H9 (cell line): ENCODE data around the gene ZNF534. TPM values are rescaled to one million over a fixed set of nuclear protein-coding genes. Genes with fewer than 3 reads are reported as not detected.

ENCODE experiments used
- DNase-seq: peaks from one replicate; pipeline ENCODE4 v3.0.0-alpha.2; 2017
- H2AFZ ChIP-seq: one replicate; pipeline ENCODE4 v1.6.1; 2013; ENCODE audit warnings: mild to moderate bottlenecking, low read length, control low read depth, moderate library complexity
- H2AK5ac ChIP-seq: 2 replicates; pipeline ENCODE4 v1.6.1; 2013; ENCODE audit warnings: low read length, control low read depth, mixed read lengths; ENCODE audit not compliant: insufficient read length
- H2BK120ac ChIP-seq: one replicate; pipeline ENCODE4 v1.6.1; 2013; ENCODE audit warnings: low read depth, mild to moderate bottlenecking, low read length, control low read depth, inconsistent platforms; ENCODE audit not compliant: poor library complexity, severe bottlenecking
- H2BK12ac ChIP-seq: 2 replicates; pipeline ENCODE4 v1.6.1; 2013; ENCODE audit warnings: low read length, control low read depth, mixed read lengths, low read depth; ENCODE audit not compliant: insufficient read length
- H2BK15ac ChIP-seq: 2 replicates; pipeline ENCODE4 v1.6.1; 2013; ENCODE audit warnings: low read depth, low read length, control low read depth
- H2BK20ac ChIP-seq: one replicate; pipeline ENCODE4 v1.6.1; 2013; ENCODE audit warnings: low read depth, mild to moderate bottlenecking, low read length, control low read depth, inconsistent platforms; ENCODE audit not compliant: poor library complexity, severe bottlenecking
- H2BK5ac ChIP-seq: 2 replicates; pipeline ENCODE4 v1.6.1; 2013; ENCODE audit warnings: low read length, control low read depth, mixed read lengths; ENCODE audit not compliant: insufficient read length
- H3K14ac ChIP-seq: 2 replicates; pipeline ENCODE4 v1.6.1; 2013; ENCODE audit warnings: low read length, control low read depth; ENCODE audit not compliant: insufficient read depth
- H3K18ac ChIP-seq: 2 replicates; pipeline ENCODE4 v1.6.1; 2013; ENCODE audit warnings: low read depth, mild to moderate bottlenecking, mixed read lengths, low read length, control low read depth; ENCODE audit not compliant: insufficient read length
- H3K23ac ChIP-seq: 2 replicates; pipeline ENCODE4 v1.6.1; 2013; ENCODE audit warnings: low read length, control low read depth, mixed read lengths, low read depth; ENCODE audit not compliant: insufficient read length
- H3K23me2 ChIP-seq: 2 replicates; pipeline ENCODE4 v1.6.1; 2013; ENCODE audit warnings: low read depth, mild to moderate bottlenecking, mixed read lengths, low read length, control low read depth; ENCODE audit not compliant: insufficient read length, poor library complexity, severe bottlenecking
- H3K27ac ChIP-seq: 2 replicates; pipeline ENCODE4 v1.5.1; 2013; ENCODE audit warnings: low read length, control low read depth, mixed read lengths, low read depth; ENCODE audit not compliant: insufficient read length
- H3K27me3 ChIP-seq: 2 replicates; pipeline ENCODE4 v1.6.1; 2013; ENCODE audit warnings: low read length, control low read depth, inconsistent platforms; ENCODE audit not compliant: insufficient read depth
- H3K4ac ChIP-seq: 2 replicates; pipeline ENCODE4 v1.6.1; 2013; ENCODE audit warnings: low read depth, mild to moderate bottlenecking, control low read depth, inconsistent platforms, low read length, moderate library complexity
- H3K4me1 ChIP-seq: 2 replicates; pipeline ENCODE4 v1.6.1; 2013; ENCODE audit warnings: low read length, control low read depth, inconsistent platforms; ENCODE audit not compliant: insufficient read depth
- H3K4me2 ChIP-seq: 2 replicates; pipeline ENCODE4 v1.6.1; 2013; ENCODE audit warnings: low read length, control low read depth, mixed read lengths; ENCODE audit not compliant: insufficient read length, insufficient read depth
- H3K56ac ChIP-seq: 2 replicates; pipeline ENCODE4 v1.6.1; 2013; ENCODE audit warnings: low read depth, mild to moderate bottlenecking, mixed read lengths, low read length, control low read depth; ENCODE audit not compliant: insufficient read length
- H3K79me1 ChIP-seq: 2 replicates; pipeline ENCODE4 v1.6.1; 2013; ENCODE audit warnings: low read depth, mild to moderate bottlenecking, moderate library complexity, low read length, control low read depth, inconsistent platforms; ENCODE audit not compliant: insufficient read depth, poor library complexity, severe bottlenecking
- H3K79me2 ChIP-seq: 2 replicates; pipeline ENCODE4 v1.6.1; 2013; ENCODE audit warnings: low read length, control low read depth, inconsistent platforms; ENCODE audit not compliant: insufficient read depth
- H3K9ac ChIP-seq: 2 replicates; pipeline ENCODE4 v1.6.1; 2013; ENCODE audit warnings: low read length, control low read depth, mixed read lengths; ENCODE audit not compliant: insufficient read length; ENCODE audit errors: extremely low read depth
- H3K9me3 ChIP-seq: one replicate; pipeline ENCODE4 v1.6.1; 2013; ENCODE audit warnings: low read depth, low read length, inconsistent platforms; ENCODE audit not compliant: control insufficient read depth
- H3T11ph ChIP-seq: one replicate; pipeline ENCODE4 v1.6.1; 2013; ENCODE audit warnings: mild to moderate bottlenecking, low read length, control low read depth, inconsistent platforms
- H4K20me1 ChIP-seq: one replicate; pipeline ENCODE4 v1.6.1; 2013; ENCODE audit not compliant: control insufficient read depth, insufficient read length, insufficient read depth
- H4K5ac ChIP-seq: 2 replicates; pipeline ENCODE4 v1.6.1; 2013; ENCODE audit warnings: low read depth, mild to moderate bottlenecking, mixed read lengths, low read length, control low read depth; ENCODE audit not compliant: insufficient read length
- H4K8ac ChIP-seq: replicated peaks from 2 replicates; pipeline ENCODE4 v1.6.1; 2013; ENCODE audit warnings: low read length, control low read depth, mixed read lengths, low read depth; ENCODE audit not compliant: insufficient read length
- H4K91ac ChIP-seq: 2 replicates; pipeline ENCODE4 v1.6.1; 2013; ENCODE audit warnings: low read depth, mild to moderate bottlenecking, moderate library complexity, mixed read lengths, low read length, control low read depth; ENCODE audit not compliant: insufficient read length
- H3K27ac Mint-ChIP-seq, 3 experiments: 2 replicates in 2 of 3; 3 replicates in 1 of 3; pipeline ENCODE4 v1.8.0; 2020 to 2021; ENCODE audit warnings: mixed read lengths in 3 of 3, mild to moderate bottlenecking in 1 of 3, moderate library complexity in 1 of 3
- H3K27me3 Mint-ChIP-seq: 2 replicates; pipeline ENCODE4 v1.8.0; 2021; ENCODE audit warnings: low read depth, mild to moderate bottlenecking, moderate library complexity, mixed read lengths
- H3K36me3 Mint-ChIP-seq, 3 experiments: 2 replicates in 2 of 3; 3 replicates in 1 of 3; pipeline ENCODE4 v1.8.0; 2020 to 2021; ENCODE audit warnings: low read depth in 3 of 3, mixed read lengths in 3 of 3; ENCODE audit not compliant: insufficient read depth in 1 of 3
- H3K4me1 Mint-ChIP-seq, 2 experiments: 2 replicates each; pipeline ENCODE4 v1.8.0; 2020; ENCODE audit warnings: mixed read lengths in 2 of 2
- H3K4me3 Mint-ChIP-seq, 2 experiments: 2 replicates in 1 of 2; 3 replicates in 1 of 2; pipeline ENCODE4 v1.8.0; 2020 to 2021; ENCODE audit warnings: mild to moderate bottlenecking in 2 of 2, mixed read lengths in 2 of 2, moderate library complexity in 1 of 2
- H3K9me3 Mint-ChIP-seq, 2 experiments: 2 replicates in 1 of 2; 3 replicates in 1 of 2; pipeline ENCODE4 v1.8.0; 2020; ENCODE audit warnings: mild to moderate bottlenecking in 2 of 2, mixed read lengths in 2 of 2, moderate library complexity in 1 of 2
- CTCF ChIP-seq: fragments of 200-600 bp; sonication (generic); conservative IDR thresholded peaks from 3 replicates; pipeline ENCODE4 v1.8.0; 2021; ENCODE audit warnings: antibody characterized with exemption, mild to moderate bottlenecking
- WGBS: extraction: QIAGEN DNeasy Blood & Tissue Kit; methylation state at CpG from one replicate; pipeline ENCODE4 v1.1.7; 2013; ENCODE audit warnings: missing lambda C conversion rate, low lambda C conversion rate, mixed read lengths; ENCODE audit not compliant: insufficient read length; ENCODE audit errors: extremely low coverage; 5-methylcytosine and 5-hydroxymethylcytosine counted together
- total RNA-seq: library from RNA; stranded (reverse); gene quantifications from 2 replicates; pipeline ENCODE4 v1.2.1, GENCODE V29; 2021

Gene ZNF534
- total RNA-seq, 1 experiment from 2014 or later: not detected

- no peak for TF ChIP-seq CTCF
- Histone ChIP-seq H3K79me1 (no peaks in the 10 kb centered on the region), H2BK12ac (no peak overlapping the region), H3K4ac (no peak overlapping the region), H2BK5ac (no peak overlapping the region), H3K27me3 (no peaks in the 10 kb centered on the region), H3K56ac (no peak overlapping the region), H3K23me2 (no peaks in the 10 kb centered on the region), H2BK20ac (no peak overlapping the region), H4K20me1 (no peaks in the 10 kb centered on the region), H3K27ac (no peak overlapping the region), H2AK5ac (no peak overlapping the region), H4K8ac (no peak overlapping the region), H3K4me1 (no peaks in the 10 kb centered on the region), H4K91ac (no peak overlapping the region), H3K4me2 (no peak overlapping the region), H3K9ac (no peak overlapping the region), H3K9me3 (peaks cover 34% of the 10 kb centered on the region), H2BK15ac (no peak overlapping the region), H3K23ac (no peak overlapping the region), H4K5ac (no peak overlapping the region), H3K18ac (no peak overlapping the region), H3K14ac (no peak overlapping the region), H2BK120ac (no peak overlapping the region), H2AFZ (no peak overlapping the region), H3T11ph (no peak overlapping the region), H3K79me2 (no peaks in the 10 kb centered on the region)
- H3K4me3 Mint-ChIP-seq: no peak overlapping the region
- no CpG with 5 or more reads among the region's 2 CpGs for WGBS
- H3K27me3 Mint-ChIP-seq: no peaks in the 10 kb centered on the region; the same call in 1 of the 2 replicates
- peaks cover 86 to 88% of the 10 kb centered on the region in 2 experiments for H3K9me3 Mint-ChIP-seq
- H3K4me1 Mint-ChIP-seq: peaks cover 0 to 2% of the 10 kb centered on the region in 2 experiments; a peak in 1 of 4 replicates
- no peak for DNase-seq
- H3K36me3 Mint-ChIP-seq: peaks cover 9 to 37% (median 11%) of the 10 kb centered on the region in 3 experiments; a peak in 6 of 7 replicates
- H3K27ac Mint-ChIP-seq: no peak overlapping the region; a peak in 1 of 7 replicates
Measured at GRCh38 chr19:52444506-52444905, 15.6 kb downstream of the ZNF534 start.
